Activated T-helper 1 cell treated with anti-CD3 and anti-CD28 coated beads, Interleukin-2, amount 50 U/mL, for 16 hours (primary cell): ENCODE measurements around the gene SDHAF3.

Source experiments
- DNase-seq, 2 donors: peaks; one replicate each; pipeline ENCODE4 v3.0.0-alpha.2; 2020; ENCODE audit warnings: low read depth in 1 of 2, low spot score in 1 of 2

The SDHAF3 gene

DNA sequence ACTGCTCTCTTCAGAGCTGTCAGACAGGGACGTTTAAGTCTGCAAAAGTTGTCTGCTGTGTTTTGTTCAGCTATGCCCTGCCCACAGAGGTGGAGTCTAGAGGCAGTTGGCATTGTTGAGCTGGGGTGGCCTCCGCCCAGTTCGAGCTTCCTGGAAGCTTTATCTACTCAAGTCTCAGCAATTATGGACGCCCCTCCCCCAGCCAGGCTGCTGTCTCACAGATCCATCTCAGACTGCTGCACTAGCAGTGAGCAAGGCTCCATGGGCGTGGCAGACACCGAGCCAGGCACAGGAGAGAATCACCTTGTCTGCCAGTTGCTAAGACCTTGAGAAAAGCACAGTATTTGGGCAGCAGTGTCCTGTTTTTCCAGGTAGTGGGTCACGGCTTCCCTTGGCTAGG, 98.1 kb downstream of the SDHAF3 start:
- DNase-seq = no peak

DNA sequence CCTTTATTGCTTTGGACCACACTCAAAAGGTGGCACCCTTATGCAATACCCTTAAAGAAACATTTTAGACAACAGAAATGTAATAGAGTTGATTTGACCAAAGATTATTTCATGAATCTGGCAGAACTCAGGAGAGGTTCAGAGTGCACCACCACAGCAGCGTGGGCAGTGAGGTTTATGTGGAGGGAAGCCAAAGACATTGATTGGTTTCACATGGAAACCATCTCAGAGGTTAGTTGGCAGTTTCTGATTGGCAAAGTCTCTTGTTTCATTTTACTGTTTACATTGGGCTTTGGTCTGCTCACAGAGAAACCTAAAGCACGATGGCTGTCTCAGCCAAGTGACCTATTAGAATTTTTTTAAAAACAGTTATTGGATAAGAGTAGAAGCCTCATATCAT, 101.3 kb downstream of the SDHAF3 start:
- DNase-seq = no peak

DNA sequence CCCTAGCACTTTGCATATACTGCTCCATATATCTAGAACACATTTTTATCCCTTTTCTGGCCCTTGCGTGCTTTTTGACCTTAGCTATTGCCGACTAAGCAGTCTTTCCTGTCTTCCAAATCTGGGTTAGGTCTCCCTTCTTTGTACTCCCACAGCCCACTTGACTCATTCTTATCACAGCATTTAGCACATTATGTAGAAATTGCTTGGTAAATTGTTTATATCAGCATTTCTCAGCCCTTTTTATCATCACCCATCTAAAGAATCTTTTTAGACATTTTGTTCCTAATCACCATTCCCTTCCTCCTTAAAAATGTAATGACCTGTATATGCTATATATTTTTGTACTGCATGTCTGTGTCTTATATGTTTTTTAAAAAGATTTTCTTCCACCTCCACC, 101.7 kb downstream of the SDHAF3 start:
- DNase-seq = no peak

DNA sequence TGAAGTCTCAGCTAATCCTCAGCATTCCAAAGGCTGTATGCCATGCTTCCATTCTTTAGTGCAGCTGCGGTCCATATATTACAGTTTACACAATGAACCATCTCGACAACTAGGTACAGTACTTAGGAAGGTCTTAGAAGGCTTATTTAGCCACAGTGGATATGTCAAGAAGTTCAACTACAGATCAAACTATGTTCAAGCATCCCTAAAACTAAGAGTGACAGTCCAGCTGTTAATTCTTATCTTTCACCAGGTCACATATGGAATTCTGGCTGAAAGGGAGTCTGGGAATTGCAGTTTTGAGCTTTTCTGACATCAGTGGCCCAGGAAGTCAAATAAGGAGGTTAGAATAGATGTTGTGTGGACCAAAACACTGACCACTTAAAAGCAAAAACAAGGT, 106.8 kb downstream of the SDHAF3 start:
- no peak for DNase-seq

DNA sequence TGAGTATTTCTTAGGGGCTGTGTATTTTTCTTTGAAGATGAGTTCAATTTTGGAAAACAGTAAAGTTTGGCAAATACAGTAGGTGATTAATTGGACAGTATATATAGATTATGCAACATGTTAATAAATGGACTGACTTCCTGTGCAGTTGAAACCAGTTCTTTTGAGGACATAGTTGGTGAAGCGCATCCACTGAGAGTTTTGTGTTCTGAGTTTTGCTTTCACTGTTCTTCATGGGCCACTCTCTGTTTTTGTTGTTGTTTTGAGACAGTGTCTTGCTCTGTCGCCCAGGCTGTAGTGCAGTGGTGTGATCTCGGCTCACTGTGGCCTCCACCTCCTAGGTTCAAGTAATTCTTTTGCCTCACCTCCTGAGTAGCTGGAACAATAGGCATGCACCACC, 109.0 kb downstream of the SDHAF3 start:
- no peak for DNase-seq
